PC-9 (cell line): Measurements from ENCODE around the gene XRCC4. TPM values are rescaled to one million over a fixed set of nuclear protein-coding genes. Genes with fewer than 3 reads are reported as not detected.

Experiments used
- BruUV-seq: library from RNA; stranded (reverse); fragments of 400-500 nt; replicated peaks from 2 replicates; lab custom pipeline; 2021; lab: Mats Ljungman, UMichigan
- CTCF ChIA-PET: fragments of 300-600 bp; sonication (Branson Sonifier 250); formaldehyde crosslinking; loops from one replicate; lab custom pipeline; 2022; ENCODE audit warnings: antibody characterized with exemption; lab: Charles Lee
- POLR2A ChIA-PET: fragments of 300-600 bp; sonication (Branson Sonifier 250); formaldehyde crosslinking; loops from one replicate; lab custom pipeline; 2022; ENCODE audit warnings: antibody characterized with exemption; ENCODE audit not compliant: unreplicated experiment; lab: Charles Lee
- DNase-seq, 2 experiments: peaks; one replicate each; pipeline versions ENCODE4 v3.0.0 to v3.0.0-alpha.2; 2015 to 2022; ENCODE audit warnings: mixed read lengths in 1 of 2
- H2AFZ ChIP-seq: fragments of 200-600 bp; sonication (generic); 2 replicates; pipeline ENCODE4 v1.8.1; 2017; ENCODE audit warnings: antibody characterized with exemption
- H3F3A ChIP-seq: fragments of 200-600 bp; sonication (generic); 2 replicates; pipeline ENCODE4 v1.8.1; 2017; ENCODE audit warnings: antibody characterized with exemption, mild to moderate bottlenecking, low read depth; ENCODE audit not compliant: insufficient read depth
- H3K27ac ChIP-seq: fragments of 200-600 bp; sonication (generic); 2 replicates; pipeline ENCODE4 v1.6.1; 2016; ENCODE audit warnings: mixed run types
- H3K27me3 ChIP-seq: fragments of 200-600 bp; sonication (generic); 2 replicates; pipeline ENCODE4 v1.6.1; 2016; ENCODE audit warnings: low read depth, mixed run types; ENCODE audit not compliant: insufficient read depth
- H3K36me3 ChIP-seq: fragments of 200-600 bp; sonication (generic); 2 replicates; pipeline ENCODE4 v1.6.1; 2016; ENCODE audit warnings: low read depth, mixed run types
- H3K4me1 ChIP-seq: fragments of 200-600 bp; sonication (generic); replicated peaks from 2 replicates; pipeline ENCODE4 v1.6.1; 2016; ENCODE audit warnings: mixed run types; ENCODE audit not compliant: insufficient read depth
- H3K4me2 ChIP-seq: fragments of 200-600 bp; sonication (generic); 2 replicates; pipeline ENCODE4 v1.6.1; 2017; ENCODE audit warnings: mixed run types
- H3K4me3 ChIP-seq: fragments of 200-600 bp; sonication (generic); 2 replicates; pipeline ENCODE4 v1.6.1; 2016; ENCODE audit warnings: mixed run types
- H3K79me2 ChIP-seq: fragments of 200-600 bp; sonication (generic); 2 replicates; pipeline ENCODE4 v1.6.1; 2017; ENCODE audit warnings: low read depth, mixed run types
- H3K9me2 ChIP-seq: fragments of 200-600 bp; sonication (generic); 2 replicates; pipeline ENCODE4 v1.8.1; 2017; ENCODE audit warnings: mild to moderate bottlenecking; ENCODE audit not compliant: insufficient read depth
- H3K9me3 ChIP-seq: fragments of 200-600 bp; sonication (generic); 2 replicates; pipeline ENCODE4 v1.8.1; 2016; ENCODE audit warnings: low read depth; ENCODE audit not compliant: insufficient read depth
- H4K20me1 ChIP-seq: fragments of 200-600 bp; sonication (generic); 2 replicates; pipeline ENCODE4 v1.8.1; 2017; ENCODE audit not compliant: insufficient read depth
- EZH2 ChIP-seq: fragments of 200-600 bp; sonication (generic); IDR thresholded peaks from 2 replicates; pipeline ENCODE4 v1.8.0; 2017; ENCODE audit warnings: antibody characterized with exemption, low read depth
- intact Hi-C: fragments of 100-400 bp; cut with micrococcal nuclease; formaldehyde crosslinking; loops from one replicate; pipeline ENCODE4 v1.10.0; 2022; ENCODE audit not compliant: unreplicated experiment
- total RNA-seq: library from RNA; stranded (reverse); gene quantifications from 2 replicates; pipeline ENCODE4 v1.2.3, GENCODE V29; 2021
- TF ChIP-seq, protein P1 (sequence below): fragments of 200-600 bp; sonication (generic); conservative IDR thresholded peaks from 2 replicates; pipeline ENCODE4 v1.6.1; 2017; ENCODE audit warnings: mixed run types, antibody characterized with exemption, mild to moderate bottlenecking, moderate library complexity

Gene XRCC4
- total RNA-seq, 1 experiment from 2014 or later: 12.2 TPM

DNA sequence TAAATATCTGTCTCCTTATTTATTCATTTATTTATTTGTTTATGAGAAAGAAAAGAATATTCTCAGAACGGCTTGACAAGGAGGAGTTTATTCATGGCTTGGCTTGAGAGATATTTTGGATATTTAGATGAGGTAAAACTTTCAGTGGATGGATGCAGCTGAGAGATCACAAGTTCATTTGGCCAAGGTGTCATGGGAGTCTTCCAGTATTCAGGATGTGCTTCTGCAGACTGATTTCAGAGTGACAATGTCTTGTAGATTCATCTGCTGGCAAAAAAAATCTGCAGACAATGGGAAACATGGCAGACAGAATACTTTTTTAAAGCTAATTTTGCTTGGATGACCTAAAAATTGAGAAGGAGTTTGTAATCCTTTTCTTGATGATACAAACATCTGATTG, 38.5 kb downstream of the XRCC4 start:
- H3K9me2 ChIP-seq: no peaks in the 10 kb centered on the region
- H2AFZ ChIP-seq: no peak overlapping the region
- no peaks in the 10 kb centered on the region for H3K36me3 ChIP-seq
- H3F3A ChIP-seq: no peaks in the 10 kb centered on the region
- H3K79me2 ChIP-seq: no peaks in the 10 kb centered on the region
- no peaks in the 10 kb centered on the region for H3K4me1 ChIP-seq
- no peaks in the 10 kb centered on the region for H4K20me1 ChIP-seq
- no peak for TF ChIP-seq EZH2
- TF ChIP-seq, protein P1, sequence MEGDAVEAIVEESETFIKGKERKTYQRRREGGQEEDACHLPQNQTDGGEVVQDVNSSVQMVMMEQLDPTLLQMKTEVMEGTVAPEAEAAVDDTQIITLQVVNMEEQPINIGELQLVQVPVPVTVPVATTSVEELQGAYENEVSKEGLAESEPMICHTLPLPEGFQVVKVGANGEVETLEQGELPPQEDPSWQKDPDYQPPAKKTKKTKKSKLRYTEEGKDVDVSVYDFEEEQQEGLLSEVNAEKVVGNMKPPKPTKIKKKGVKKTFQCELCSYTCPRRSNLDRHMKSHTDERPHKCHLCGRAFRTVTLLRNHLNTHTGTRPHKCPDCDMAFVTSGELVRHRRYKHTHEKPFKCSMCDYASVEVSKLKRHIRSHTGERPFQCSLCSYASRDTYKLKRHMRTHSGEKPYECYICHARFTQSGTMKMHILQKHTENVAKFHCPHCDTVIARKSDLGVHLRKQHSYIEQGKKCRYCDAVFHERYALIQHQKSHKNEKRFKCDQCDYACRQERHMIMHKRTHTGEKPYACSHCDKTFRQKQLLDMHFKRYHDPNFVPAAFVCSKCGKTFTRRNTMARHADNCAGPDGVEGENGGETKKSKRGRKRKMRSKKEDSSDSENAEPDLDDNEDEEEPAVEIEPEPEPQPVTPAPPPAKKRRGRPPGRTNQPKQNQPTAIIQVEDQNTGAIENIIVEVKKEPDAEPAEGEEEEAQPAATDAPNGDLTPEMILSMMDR: no peak
- no peak overlapping the region for H3K27ac ChIP-seq
- H3K4me3 ChIP-seq: no peak overlapping the region
- BruUV-seq: no TSS peak
- intact Hi-C loops: no loop called here
- POLR2A ChIA-PET: no interaction called here
- H3K9me3 ChIP-seq: no peaks in the 10 kb centered on the region
- no peak overlapping the region for H3K4me2 ChIP-seq
- DNase-seq: no peak
- CTCF ChIA-PET: no interaction called here
- no peaks in the 10 kb centered on the region for H3K27me3 ChIP-seq

DNA sequence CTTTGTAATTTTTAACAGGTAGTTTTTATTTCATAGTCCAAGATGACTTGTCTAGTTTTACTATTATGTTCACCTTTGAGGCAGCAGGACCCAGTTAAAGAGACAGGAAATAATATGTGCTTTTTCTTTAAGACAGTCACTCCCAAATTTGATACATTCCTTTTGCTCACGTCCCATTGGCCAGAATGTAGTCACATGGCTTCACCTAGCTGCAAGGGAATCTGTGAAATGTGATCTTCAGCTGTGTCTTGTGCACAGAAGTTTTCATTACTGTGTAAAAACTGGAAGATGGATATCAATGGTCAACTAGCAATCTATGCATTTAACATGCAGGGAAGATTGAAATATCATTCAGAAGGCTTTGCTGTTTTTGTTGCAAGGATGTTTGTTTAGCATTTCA, 41.1 kb downstream of the XRCC4 start:
- ChIA-PET POLR2A (no interaction called here), CTCF (no interaction called here)
- no peaks in the 10 kb centered on the region for H3K36me3 ChIP-seq
- H3K4me3 ChIP-seq: no peak overlapping the region
- DNase-seq: no peak
- no peaks in the 10 kb centered on the region for H3F3A ChIP-seq
- BruUV-seq: no TSS peak
- H3K27ac ChIP-seq: no peak overlapping the region
- H3K9me3 ChIP-seq: no peaks in the 10 kb centered on the region
- H3K79me2 ChIP-seq: no peaks in the 10 kb centered on the region
- H2AFZ ChIP-seq: no peak overlapping the region
- TF ChIP-seq, protein P1: no peak
- H3K27me3 ChIP-seq: no peaks in the 10 kb centered on the region
- H4K20me1 ChIP-seq: no peaks in the 10 kb centered on the region
- H3K9me2 ChIP-seq: no peaks in the 10 kb centered on the region; the same call in 1 of the 2 replicates
- no peaks in the 10 kb centered on the region for H3K4me1 ChIP-seq
- intact Hi-C loops: no loop called here
- H3K4me2 ChIP-seq: no peak overlapping the region

DNA sequence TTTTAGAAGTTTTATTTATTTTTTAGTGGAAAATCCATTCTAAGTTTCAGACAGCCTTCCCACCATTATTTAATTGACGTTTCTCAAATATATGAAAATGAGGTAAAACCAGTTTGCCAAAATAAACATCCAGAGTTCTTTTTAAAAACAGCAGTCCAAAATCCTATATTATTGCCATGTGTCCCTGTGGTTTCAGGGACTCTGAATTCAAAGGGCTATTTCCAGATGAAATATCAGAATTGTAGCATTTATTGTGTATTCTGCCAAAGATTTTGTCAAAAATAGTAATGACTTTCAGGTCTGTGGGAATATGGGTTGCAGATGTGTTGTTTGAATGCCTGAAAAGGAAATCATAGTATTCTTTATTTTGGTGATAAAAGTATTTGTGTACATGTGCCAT, 41.6 kb downstream of the XRCC4 start:
- Histone ChIP-seq H3K36me3 (no peaks in the 10 kb centered on the region), H3K4me3 (no peak overlapping the region), H3K9me2 (no peaks in the 10 kb centered on the region; the same call in 1 of the 2 replicates), H3K4me2 (no peak overlapping the region), H3K79me2 (no peaks in the 10 kb centered on the region), H4K20me1 (no peaks in the 10 kb centered on the region), H3K27ac (no peak overlapping the region), H3K27me3 (no peaks in the 10 kb centered on the region), H3K9me3 (0 out of 2 replicates have a peak, but pooled peaks cover 3% of the 10 kb centered on the region), H2AFZ (no peak overlapping the region), H3K4me1 (no peaks in the 10 kb centered on the region), H3F3A (no peaks in the 10 kb centered on the region)
- CTCF ChIA-PET: no interaction called here
- BruUV-seq: no TSS peak
- no peak for TF ChIP-seq EZH2
- TF ChIP-seq, protein P1: no peak
- intact Hi-C loops: no loop called here
- POLR2A ChIA-PET: no interaction called here
- no peak for DNase-seq
